NCI-H446 (cell line): Measurements from ENCODE around the gene SNED1.

Experiments used
- DNase-seq, 2 experiments: peaks; one replicate each; lab custom pipeline; 2025; lab: John Stamatoyannopoulos, UW

SNED1 gene

GRCh38 chr2:241108271-241109209 lies 110.1 kb downstream of the SNED1 start:
- DNase-seq, result no peak

GRCh38 chr2:241109210-241110088 lies 111.0 kb downstream of the SNED1 start:
- no peak for DNase-seq

- no peak for DNase-seq
Observed at GRCh38 chr2:241110089-241110606, 111.7 kb downstream of the SNED1 start.

- no peak for DNase-seq
Observed at GRCh38 chr2:241110607-241111439, 112.4 kb downstream of the SNED1 start.

- DNase-seq, result no peak
Observed at GRCh38 chr2:241111440-241111805, 113.0 kb downstream of the SNED1 start.

GRCh38 chr2:241112046-241112445 lies 113.6 kb downstream of the SNED1 start:
- no peak for DNase-seq

GRCh38 chr2:241112592-241112991 lies 114.2 kb downstream of the SNED1 start:
- no peak for DNase-seq

GRCh38 chr2:241114836-241115235 lies 116.4 kb downstream of the SNED1 start:
- DNase-seq, result no peak

GRCh38 chr2:241115361-241115760 lies 116.9 kb downstream of the SNED1 start:
- DNase-seq, result no peak

GRCh38 chr2:241116606-241117560 lies 118.5 kb downstream of the SNED1 start:
- no peak for DNase-seq

GRCh38 chr2:241118737-241119505 lies 120.5 kb downstream of the SNED1 start:
- no peak for DNase-seq

GRCh38 chr2:241120440-241120839 lies 122.0 kb downstream of the SNED1 start:
- DNase-seq, result no peak

- DNase-seq, result no peak
Observed at GRCh38 chr2:241121008-241121407, 122.6 kb downstream of the SNED1 start.

- no peak for DNase-seq
Observed at GRCh38 chr2:241122376-241123002, 124.1 kb downstream of the SNED1 start.

- no peak for DNase-seq
Observed at GRCh38 chr2:241123816-241124536, 125.6 kb downstream of the SNED1 start.

- DNase-seq, result no peak
Observed at GRCh38 chr2:241125626-241126025, 127.2 kb downstream of the SNED1 start.

GRCh38 chr2:241126201-241126611 lies 127.8 kb downstream of the SNED1 start:
- DNase-seq, result no peak

GRCh38 chr2:241126771-241127202 lies 128.4 kb downstream of the SNED1 start:
- DNase-seq, result no peak

- DNase-seq, result no peak
Observed at GRCh38 chr2:241128266-241128665, 129.8 kb downstream of the SNED1 start.
